Measurements from ENCODE around the gene SHC1. TPM values are rescaled to one million over a fixed set of nuclear protein-coding genes. Genes with fewer than 3 reads are reported as not detected.

Gene SHC1
- total RNA-seq, 1 experiment from 2014 or later, result 885 TPM

- intact Hi-C loops (cut with micrococcal nuclease), result loop anchor here (1.0 to 5.0 kb wide), 4 partner anchors 44 to 442 kb away; partner anchors contain the start of gene UBE2Q1
- Mint-ChIP-seq H3K36me3 (ENCODE audit: insufficient read depth, unreplicated experiment) (peaks cover 13% of the 10 kb centered on the region), H3K4me1 (ENCODE audit: insufficient read depth, unreplicated experiment) (peaks cover 44% of the 10 kb centered on the region), H3K4me3 (ENCODE audit: unreplicated experiment) (peak overlapping the region; percentile 90), H3K9me3 (ENCODE audit: unreplicated experiment) (no peaks in the 10 kb centered on the region), H3K27ac (ENCODE audit: low read depth, unreplicated experiment) (peak overlapping the region; percentile 97), H3K27me3 (ENCODE audit: insufficient read depth, unreplicated experiment) (no peaks in the 10 kb centered on the region)
- ChIA-PET POLR2A (interaction anchor here (0.6 to 41.1 kb wide), 11 partner anchors 8 to 330 kb away, joined by 3 to 1917 read pairs (median 10); partner anchors contain the start of genes ADAM15, CKS1B, EFNA1 and FLAD1), CTCF (interaction anchor here (0.7 to 9.4 kb wide), 22 partner anchors 10 to 445 kb away, joined by 3 to 118 read pairs (median 6); partner anchors contain the start of genes ADAM15, CKS1B, FLAD1 and PBXIP1)
- DNase-seq (ENCODE audit: unreplicated experiment), result peak; percentile 57
- BruUV-seq (replicated peaks), result no TSS peak
- TF ChIP-seq, protein P1, sequence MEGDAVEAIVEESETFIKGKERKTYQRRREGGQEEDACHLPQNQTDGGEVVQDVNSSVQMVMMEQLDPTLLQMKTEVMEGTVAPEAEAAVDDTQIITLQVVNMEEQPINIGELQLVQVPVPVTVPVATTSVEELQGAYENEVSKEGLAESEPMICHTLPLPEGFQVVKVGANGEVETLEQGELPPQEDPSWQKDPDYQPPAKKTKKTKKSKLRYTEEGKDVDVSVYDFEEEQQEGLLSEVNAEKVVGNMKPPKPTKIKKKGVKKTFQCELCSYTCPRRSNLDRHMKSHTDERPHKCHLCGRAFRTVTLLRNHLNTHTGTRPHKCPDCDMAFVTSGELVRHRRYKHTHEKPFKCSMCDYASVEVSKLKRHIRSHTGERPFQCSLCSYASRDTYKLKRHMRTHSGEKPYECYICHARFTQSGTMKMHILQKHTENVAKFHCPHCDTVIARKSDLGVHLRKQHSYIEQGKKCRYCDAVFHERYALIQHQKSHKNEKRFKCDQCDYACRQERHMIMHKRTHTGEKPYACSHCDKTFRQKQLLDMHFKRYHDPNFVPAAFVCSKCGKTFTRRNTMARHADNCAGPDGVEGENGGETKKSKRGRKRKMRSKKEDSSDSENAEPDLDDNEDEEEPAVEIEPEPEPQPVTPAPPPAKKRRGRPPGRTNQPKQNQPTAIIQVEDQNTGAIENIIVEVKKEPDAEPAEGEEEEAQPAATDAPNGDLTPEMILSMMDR (IDR thresholded peaks at IDR 0.05; ENCODE audit: unreplicated experiment), result no peak
These were observed 29.2 kb upstream of the SHC1 start for GRCh38 chr1:154999571-155000410.

DNA sequence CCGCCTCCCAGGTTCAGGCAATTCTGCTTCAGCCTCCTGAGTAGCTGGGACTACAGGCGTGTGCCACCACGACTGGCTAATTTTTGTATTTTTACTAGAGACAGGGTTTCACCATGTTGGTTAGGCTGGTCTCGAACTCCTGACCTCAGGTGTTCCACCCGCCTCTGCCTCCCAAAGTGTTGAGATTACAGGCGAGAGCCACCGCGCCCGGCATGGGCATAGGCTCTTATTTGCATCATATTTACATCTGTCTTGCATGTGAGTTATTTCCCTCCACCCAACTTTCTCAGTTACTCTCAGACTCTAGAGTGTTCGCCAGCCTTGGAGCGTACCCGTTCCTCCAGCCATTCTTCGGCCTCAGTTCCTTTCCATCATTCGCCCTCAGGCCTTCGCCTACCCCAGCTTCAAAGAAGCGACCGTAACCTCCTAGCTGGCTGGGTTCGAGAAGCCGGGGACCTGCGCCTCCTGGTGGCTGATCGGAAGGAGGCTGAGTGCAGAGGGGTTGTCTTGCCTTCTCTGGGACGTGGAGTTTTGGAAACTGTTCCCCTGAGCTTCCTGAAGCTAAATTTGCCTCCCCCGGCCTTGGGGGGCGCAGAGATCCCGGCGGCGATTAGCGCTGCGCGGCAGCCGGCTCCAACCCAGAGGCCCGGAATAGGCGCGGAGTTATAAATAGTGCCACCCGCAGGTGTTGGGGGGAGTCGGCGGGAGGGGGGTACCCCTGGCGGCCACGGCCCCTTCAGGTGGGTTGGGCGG lies 28.4 kb upstream of the SHC1 start:
- H3K36me3 Mint-ChIP-seq (ENCODE audit: insufficient read depth, unreplicated experiment), result peaks cover 10% of the 10 kb centered on the region
- POLR2A ChIA-PET, result interaction anchor here (1.2 to 41.1 kb wide), 8 partner anchors 9 to 329 kb away, joined by 3 to 1917 read pairs (median 44); partner anchors contain the start of genes ADAM15, CKS1B, FLAD1 and PBXIP1
- H3K9me3 Mint-ChIP-seq (ENCODE audit: unreplicated experiment), result no peaks in the 10 kb centered on the region
- H3K27ac Mint-ChIP-seq (ENCODE audit: low read depth, unreplicated experiment), result peak overlapping the region; percentile 97
- H3K4me3 Mint-ChIP-seq (ENCODE audit: unreplicated experiment), result peak overlapping the region; percentile 32
- no peaks in the 10 kb centered on the region for H3K27me3 Mint-ChIP-seq (ENCODE audit: insufficient read depth, unreplicated experiment)
- intact Hi-C loops (cut with micrococcal nuclease), result loop anchor here (1.0 kb wide), 3 partner anchors 44 to 330 kb away; no protein-coding TSS in a partner anchor
- peak; percentile 84 for DNase-seq (ENCODE audit: unreplicated experiment)
- TF ChIP-seq, protein P1 (IDR thresholded peaks at IDR 0.05; ENCODE audit: unreplicated experiment), result peak; percentile 98
- BruUV-seq (replicated peaks), result no TSS peak
- CTCF ChIA-PET, result interaction anchor here (0.7 to 9.4 kb wide), 21 partner anchors 9 to 518 kb away, joined by 3 to 118 read pairs (median 5); partner anchors contain the start of genes ADAM15, CKS1B, FLAD1 and PBXIP1
- H3K4me1 Mint-ChIP-seq (ENCODE audit: insufficient read depth, unreplicated experiment), result peaks cover 38% of the 10 kb centered on the region

DNA sequence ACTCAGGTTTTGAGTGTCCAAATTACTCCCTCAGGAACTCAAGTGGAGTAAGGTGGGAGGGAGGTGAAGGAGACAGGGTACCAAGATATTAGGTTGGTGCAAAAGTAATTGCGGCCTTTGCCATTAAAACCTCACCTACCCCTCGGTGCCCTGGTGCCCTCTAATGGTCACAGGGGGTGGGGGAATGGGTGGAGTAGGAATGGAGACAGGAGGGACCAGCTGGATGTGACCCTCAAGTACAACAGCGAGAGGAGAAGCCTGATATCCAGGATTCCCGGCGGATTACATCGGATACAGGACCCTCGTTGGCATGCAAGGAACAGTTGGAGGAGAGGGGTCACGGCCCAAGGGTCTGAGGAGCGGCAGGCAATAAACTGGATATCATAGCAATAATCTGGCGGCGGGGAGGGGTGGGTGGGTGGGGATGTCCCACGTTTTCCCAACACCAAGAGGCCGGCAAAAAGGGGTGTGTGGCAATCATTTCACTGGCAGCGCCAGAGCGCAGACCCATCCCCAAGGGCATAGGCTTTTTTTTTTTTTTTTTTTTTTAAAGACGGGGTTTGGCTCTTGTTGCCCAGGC lies 27.7 kb upstream of the SHC1 start:
- ChIA-PET CTCF (interaction anchor here (0.6 to 9.4 kb wide), 13 partner anchors 10 to 517 kb away, joined by 3 to 118 read pairs (median 17); partner anchors contain the start of genes ADAM15, CKS1B, FLAD1 and PBXIP1), POLR2A (interaction anchor here (0.8 to 41.1 kb wide), 8 partner anchors 10 to 135 kb away, joined by 3 to 1917 read pairs (median 44); partner anchors contain the start of genes ADAM15, CKS1B, FLAD1 and PBXIP1)
- intact Hi-C loops (cut with micrococcal nuclease), result no loop called here
- H3K9me3 Mint-ChIP-seq (ENCODE audit: unreplicated experiment), result no peaks in the 10 kb centered on the region
- no peaks in the 10 kb centered on the region for H3K27me3 Mint-ChIP-seq (ENCODE audit: insufficient read depth, unreplicated experiment)
- H3K4me3 Mint-ChIP-seq (ENCODE audit: unreplicated experiment), result no peak overlapping the region
- TF ChIP-seq, protein P1 (IDR thresholded peaks at IDR 0.05; ENCODE audit: unreplicated experiment), result peak; percentile 9
- peaks cover 6% of the 10 kb centered on the region for H3K36me3 Mint-ChIP-seq (ENCODE audit: insufficient read depth, unreplicated experiment)
- peaks cover 38% of the 10 kb centered on the region for H3K4me1 Mint-ChIP-seq (ENCODE audit: insufficient read depth, unreplicated experiment)
- BruUV-seq (replicated peaks), result no TSS peak
- H3K27ac Mint-ChIP-seq (ENCODE audit: low read depth, unreplicated experiment), result no peak overlapping the region
- DNase-seq (ENCODE audit: unreplicated experiment), result no peak
